ENCODE results near the gene LILRB3.

DNA sequence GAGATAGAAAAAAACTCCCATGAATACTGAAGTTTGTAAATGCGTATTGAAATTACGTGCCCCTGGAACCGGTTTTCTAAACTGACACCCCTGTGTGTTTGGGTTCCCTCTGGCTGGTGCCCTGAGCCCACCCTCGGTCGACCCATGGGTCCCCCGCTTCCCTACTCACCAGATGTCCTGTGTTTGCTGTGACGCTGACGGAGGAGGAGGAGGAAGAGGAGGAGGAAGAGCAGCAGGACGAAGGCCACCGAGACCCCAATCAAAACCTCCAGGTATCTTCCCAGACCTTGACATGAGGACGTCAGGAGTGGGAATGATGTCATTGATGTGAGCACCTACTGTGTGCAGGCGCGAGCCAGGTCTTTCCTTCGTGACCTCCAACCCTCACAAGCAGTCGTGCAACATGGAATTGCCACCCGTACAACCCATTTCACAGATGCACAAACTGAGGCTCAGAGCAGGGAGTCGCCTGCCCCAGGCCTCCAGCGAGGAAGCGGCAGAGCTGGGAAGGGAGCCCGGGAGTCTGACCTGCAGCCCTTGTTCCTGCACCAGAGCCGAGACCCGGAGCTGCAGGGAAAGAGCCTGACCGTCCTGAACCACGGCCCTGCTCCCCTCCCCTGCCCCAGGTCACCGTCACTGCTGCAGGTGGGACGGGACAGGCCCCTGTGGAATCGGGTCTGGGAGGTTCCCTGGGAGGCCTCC, 3.7 kb downstream of the LILRB3 start:
- TF ChIP-seq POLR2A (IDR thresholded peaks at IDR 0.05; ENCODE audit: low read length) = no peak
- no peak for TF ChIP-seq GATA1 (IDR thresholded peaks at IDR 0.05; ENCODE audit: low read depth, low read length)
